Activated CD8-positive, alpha-beta T cell treated with anti-CD3 and anti-CD28 coated beads for 36 hours (primary cell): ENCODE data around the gene MATK. TPM values are rescaled to one million over a fixed set of nuclear protein-coding genes. Genes with fewer than 3 reads are reported as not detected.

Experiments
- ATAC-seq: fragments of 200-7000 bp; cut with Tn5 transposase; one replicate; pipeline ENCODE4 v1.10.0; 2021; ENCODE audit warnings: mild to moderate bottlenecking, moderate library complexity
- CTCF ChIA-PET: fragments of 350-600 bp; sonication (Branson Sonifier 250); formaldehyde crosslinking; loops from one replicate; lab custom pipeline; 2021; ENCODE audit warnings: antibody characterized with exemption; lab: Charles Lee
- POLR2A ChIA-PET: fragments of 350-600 bp; sonication (Branson Sonifier 250); formaldehyde crosslinking; loops from one replicate; lab custom pipeline; 2021; ENCODE audit warnings: antibody characterized with exemption; lab: Charles Lee
- DNase-seq: peaks from one replicate; pipeline ENCODE4 v3.0.0-alpha.2; 2020
- H3K27ac Mint-ChIP-seq: one replicate; pipeline ENCODE4 v1.8.0; 2021; ENCODE audit warnings: mild to moderate bottlenecking, mixed read lengths
- H3K27me3 Mint-ChIP-seq: one replicate; pipeline ENCODE4 v1.8.0; 2021; ENCODE audit warnings: mixed read lengths
- H3K36me3 Mint-ChIP-seq: one replicate; pipeline ENCODE4 v1.8.0; 2021; ENCODE audit warnings: low read depth, mixed read lengths
- H3K4me1 Mint-ChIP-seq: one replicate; pipeline ENCODE4 v1.8.0; 2021; ENCODE audit warnings: low read depth, mixed read lengths
- H3K4me3 Mint-ChIP-seq: one replicate; pipeline ENCODE4 v1.8.0; 2021; ENCODE audit warnings: mild to moderate bottlenecking, moderate library complexity, mixed read lengths
- H3K9me3 Mint-ChIP-seq: one replicate; pipeline ENCODE4 v1.8.0; 2021; ENCODE audit warnings: mixed read lengths
- intact Hi-C: fragments of 100-400 bp; cut with micrococcal nuclease; formaldehyde crosslinking; loops from one replicate; pipeline ENCODE4 v1.10.0; 2022
- total RNA-seq, 2 experiments: library from RNA; stranded (reverse); gene quantifications; one replicate each; pipeline ENCODE4 v1.2.3, GENCODE V29; 2021
- TF ChIP-seq, protein P1 (sequence below): fragments of 200-600 bp; IDR thresholded peaks from one replicate; pipeline ENCODE4 v1.8.0; 2022; ENCODE audit warnings: antibody characterized with exemption, mild to moderate bottlenecking

Gene MATK
- total RNA-seq, 2 experiments from 2014 or later: 37.6 to 39.6 TPM

DNA sequence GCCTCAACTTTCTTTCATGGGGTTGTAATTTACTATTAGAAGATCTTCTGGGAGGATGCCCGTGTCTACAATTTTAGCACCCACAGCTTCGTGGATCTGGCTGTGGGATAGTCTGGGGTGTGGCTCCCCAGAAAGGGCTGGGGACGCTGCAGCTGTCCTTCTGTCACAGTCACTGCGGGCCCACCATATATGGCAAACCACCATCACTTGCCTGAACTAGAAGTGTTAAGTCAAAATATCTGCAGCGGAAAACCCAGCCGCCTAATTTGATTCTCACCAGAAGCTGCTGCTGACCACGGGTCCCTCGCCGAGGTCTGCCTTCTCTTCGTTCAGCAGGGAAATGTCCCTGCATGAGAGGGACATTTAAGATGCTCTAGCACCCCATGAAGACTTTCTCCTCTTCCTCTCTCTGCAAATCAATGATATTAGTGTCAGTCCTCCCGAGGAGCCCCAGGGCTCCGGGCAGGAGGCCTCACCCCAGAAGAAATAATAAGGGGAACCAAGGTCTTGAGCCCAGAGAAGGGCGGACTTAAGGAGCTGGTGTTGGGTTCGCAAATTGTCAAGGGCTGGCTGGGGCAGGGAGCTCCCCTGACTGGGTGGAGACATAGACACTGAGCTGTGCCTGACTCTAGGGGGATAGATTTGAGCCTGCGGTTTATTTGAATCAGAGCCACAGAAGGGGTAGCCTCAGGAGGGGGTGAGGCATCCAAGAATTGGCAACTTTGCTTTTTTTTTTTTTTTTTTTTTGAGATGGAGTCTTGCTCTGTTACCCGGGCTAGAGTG is 3.0 kb upstream of the MATK start:
- Mint-ChIP-seq H3K27ac (peak overlapping the region; percentile 44), H3K4me3 (no peak overlapping the region)

DNA sequence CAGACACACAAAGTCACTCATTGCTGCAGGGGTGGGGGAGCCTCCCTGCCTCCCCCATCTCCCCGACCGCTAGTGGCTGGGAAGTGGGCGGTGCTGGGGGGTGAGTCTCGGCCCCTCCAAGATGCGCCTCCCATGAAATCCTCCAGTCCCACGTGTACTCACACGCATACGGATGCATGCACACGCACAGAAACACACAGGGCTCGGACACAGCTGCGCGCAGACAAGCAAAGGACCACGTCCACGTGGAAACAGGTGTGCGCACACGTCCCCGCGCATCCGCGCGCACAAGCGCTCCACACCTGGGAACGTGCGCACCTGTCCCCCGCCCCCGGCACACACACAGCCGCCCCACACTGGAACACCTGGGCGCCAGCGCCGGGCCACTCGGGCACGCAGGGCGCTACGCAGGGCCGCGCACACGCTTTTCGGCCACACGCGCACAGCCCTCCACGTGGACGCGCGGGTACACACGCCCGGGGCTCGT is 687 bp downstream of the MATK start:
- DNase-seq (peak; percentile 48), ATAC-seq (peak; percentile 25)
- POLR2A ChIA-PET: interaction anchor here (1.0 to 3.1 kb wide), 5 partner anchors 8 to 26 kb away, joined by 3 to 15 read pairs (median 5); partner anchors contain the start of gene MRPL54
- Mint-ChIP-seq H3K9me3 (peaks cover 17% of the 10 kb centered on the region), H3K4me3 (peak overlapping the region; percentile 84), H3K27me3 (no peaks in the 10 kb centered on the region), H3K27ac (peak overlapping the region; percentile 80), H3K4me1 (peaks cover 13% of the 10 kb centered on the region), H3K36me3 (peaks cover 33% of the 10 kb centered on the region)
- intact Hi-C loops: no loop called here
- TF ChIP-seq, protein P1, sequence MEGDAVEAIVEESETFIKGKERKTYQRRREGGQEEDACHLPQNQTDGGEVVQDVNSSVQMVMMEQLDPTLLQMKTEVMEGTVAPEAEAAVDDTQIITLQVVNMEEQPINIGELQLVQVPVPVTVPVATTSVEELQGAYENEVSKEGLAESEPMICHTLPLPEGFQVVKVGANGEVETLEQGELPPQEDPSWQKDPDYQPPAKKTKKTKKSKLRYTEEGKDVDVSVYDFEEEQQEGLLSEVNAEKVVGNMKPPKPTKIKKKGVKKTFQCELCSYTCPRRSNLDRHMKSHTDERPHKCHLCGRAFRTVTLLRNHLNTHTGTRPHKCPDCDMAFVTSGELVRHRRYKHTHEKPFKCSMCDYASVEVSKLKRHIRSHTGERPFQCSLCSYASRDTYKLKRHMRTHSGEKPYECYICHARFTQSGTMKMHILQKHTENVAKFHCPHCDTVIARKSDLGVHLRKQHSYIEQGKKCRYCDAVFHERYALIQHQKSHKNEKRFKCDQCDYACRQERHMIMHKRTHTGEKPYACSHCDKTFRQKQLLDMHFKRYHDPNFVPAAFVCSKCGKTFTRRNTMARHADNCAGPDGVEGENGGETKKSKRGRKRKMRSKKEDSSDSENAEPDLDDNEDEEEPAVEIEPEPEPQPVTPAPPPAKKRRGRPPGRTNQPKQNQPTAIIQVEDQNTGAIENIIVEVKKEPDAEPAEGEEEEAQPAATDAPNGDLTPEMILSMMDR: no peak
- CTCF ChIA-PET: interaction anchor here (2.6 to 3.4 kb wide), 2 partner anchors 33 to 37 kb away, joined by 12 to 13 read pairs; no protein-coding TSS in a partner anchor

More for the DNA sequence above, 3.0 kb upstream of the MATK start:
- peaks cover 11% of the 10 kb centered on the region for H3K4me1 Mint-ChIP-seq
- peaks cover 5% of the 10 kb centered on the region for H3K36me3 Mint-ChIP-seq
- H3K9me3 Mint-ChIP-seq: no peaks in the 10 kb centered on the region
- ChIA-PET POLR2A (interaction anchor here (0.6 to 1.5 kb wide), 4 partner anchors 16 to 193 kb away, joined by 3 to 4 read pairs (median 3); no protein-coding TSS in a partner anchor), CTCF (interaction anchor here (0.9 to 3.5 kb wide), 5 partner anchors 26 to 59 kb away, joined by 3 to 13 read pairs (median 3); partner anchors contain the start of genes APBA3 and MRPL54)
- H3K27me3 Mint-ChIP-seq: no peaks in the 10 kb centered on the region
- TF ChIP-seq, protein P1: no peak
- intact Hi-C loops: no loop called here
- DNase-seq (peak; percentile 51), ATAC-seq (peak; percentile 40)

DNA sequence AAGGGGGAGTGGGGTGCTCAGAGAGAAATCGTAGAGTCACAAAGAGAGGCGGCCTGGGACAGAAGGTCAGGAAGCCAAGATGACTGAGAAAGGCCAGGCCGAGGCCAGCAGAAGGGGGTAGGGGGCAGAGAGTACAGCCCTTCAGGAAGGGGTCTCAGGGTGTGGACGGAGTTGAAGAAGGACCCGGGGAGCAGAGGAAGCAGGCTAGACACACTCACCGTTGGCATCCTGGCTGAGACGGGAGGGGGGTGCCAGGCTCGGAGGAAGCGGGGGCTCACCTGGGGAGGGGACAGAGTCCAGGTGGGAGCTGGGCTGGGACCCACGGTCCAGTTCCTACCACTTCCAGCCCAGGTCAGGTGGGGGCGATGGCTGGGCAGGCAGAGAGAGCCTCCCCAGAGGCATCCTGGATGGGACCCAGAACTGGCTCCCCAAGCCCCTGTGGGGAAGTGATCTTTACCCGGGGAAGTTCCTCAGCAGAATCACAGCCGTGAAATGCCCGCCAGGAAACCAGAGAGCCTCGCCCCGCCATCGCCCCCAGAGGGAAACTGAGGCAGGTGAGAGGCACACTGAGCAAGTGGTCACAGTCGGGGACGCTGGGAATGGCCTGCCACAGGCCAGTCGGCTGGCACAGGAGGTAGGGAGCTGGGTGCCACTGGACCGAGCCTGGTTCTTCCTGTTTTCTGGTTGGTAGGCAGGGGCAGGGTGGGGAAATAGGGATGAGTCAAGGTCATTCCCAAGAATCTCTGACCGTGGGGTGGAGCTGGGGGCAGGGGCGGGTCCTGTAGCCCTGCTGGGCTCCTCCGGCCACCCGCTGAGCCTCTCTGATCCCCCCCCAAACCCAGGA is 1.4 kb downstream of the MATK start:
- TF ChIP-seq, protein P1: no peak
- peak overlapping the region; percentile 84 for H3K4me3 Mint-ChIP-seq
- ATAC-seq (no peak), DNase-seq (no peak)
- peaks cover 33% of the 10 kb centered on the region for H3K36me3 Mint-ChIP-seq
- ChIA-PET CTCF (interaction anchor here (1.0 to 3.4 kb wide), 6 partner anchors 13 to 64 kb away, joined by 3 to 15 read pairs (median 9); partner anchors contain the start of genes APBA3, MRPL54 and RAX2), POLR2A (interaction anchor here (1.0 to 3.1 kb wide), 6 partner anchors 9 to 33 kb away, joined by 3 to 15 read pairs (median 4); partner anchors contain the start of gene MRPL54)
- H3K4me1 Mint-ChIP-seq: peaks cover 13% of the 10 kb centered on the region
- H3K9me3 Mint-ChIP-seq: peaks cover 17% of the 10 kb centered on the region
- intact Hi-C loops: loop anchor here (5.0 kb wide), 1 partner anchor 37 kb away; no protein-coding TSS in a partner anchor
- H3K27ac Mint-ChIP-seq: peak overlapping the region; percentile 80
- H3K27me3 Mint-ChIP-seq: no peaks in the 10 kb centered on the region

DNA sequence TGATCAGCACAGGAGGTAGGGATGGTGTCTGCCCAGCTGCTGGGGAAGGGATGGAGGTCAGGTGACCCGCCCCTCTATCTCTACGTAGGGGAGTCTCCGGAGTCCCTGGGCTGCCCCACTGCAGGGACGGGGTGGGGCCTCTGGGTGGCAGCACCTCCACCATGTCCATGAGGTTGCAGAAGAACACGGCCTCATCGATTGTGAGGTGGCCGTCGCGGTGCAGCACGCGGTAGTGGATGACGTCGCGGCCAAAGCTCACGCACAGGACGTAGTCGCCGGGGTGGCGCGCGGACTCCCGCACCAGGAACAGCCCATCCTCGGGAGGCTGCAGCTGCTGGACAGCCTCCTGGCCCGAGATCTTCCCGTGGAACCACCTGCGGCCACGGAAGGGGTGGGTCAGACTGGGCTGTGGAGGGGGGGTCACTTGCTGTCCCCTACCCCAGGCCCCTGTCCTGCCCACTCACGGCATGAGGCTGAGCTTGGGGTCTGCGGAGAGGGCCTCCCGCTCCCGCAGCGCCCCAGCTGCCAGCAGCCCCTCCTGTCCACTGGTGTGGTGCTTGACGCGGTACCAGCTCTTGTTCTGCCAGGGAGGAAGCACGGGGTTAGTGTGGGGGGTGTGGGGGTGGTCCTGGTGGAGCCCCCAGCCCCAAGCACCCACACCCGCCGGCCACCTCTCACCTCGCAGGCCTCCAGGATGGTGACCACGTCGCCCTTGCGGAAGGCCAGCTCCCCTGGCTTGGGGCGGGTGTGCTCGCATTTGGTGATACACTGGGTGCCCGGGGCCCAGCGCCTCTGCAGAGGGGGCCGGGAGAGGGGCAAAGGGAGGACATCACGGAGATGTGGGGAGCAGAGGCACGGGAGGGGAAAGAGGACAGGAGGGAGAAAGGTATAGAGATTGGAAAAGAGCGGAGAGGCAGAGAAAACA is 2.3 kb downstream of the MATK start:
- ATAC-seq (peak; percentile 66), DNase-seq (peak; percentile 71)
- Mint-ChIP-seq H3K27ac (peak overlapping the region; percentile 55), H3K27me3 (no peaks in the 10 kb centered on the region), H3K9me3 (peaks cover 17% of the 10 kb centered on the region), H3K4me3 (peak overlapping the region; percentile 84), H3K4me1 (peaks cover 8% of the 10 kb centered on the region), H3K36me3 (peaks cover 33% of the 10 kb centered on the region)
- TF ChIP-seq, protein P1: peak; percentile 68
- intact Hi-C loops: loop anchor here (5.0 kb wide), 1 partner anchor 38 kb away; no protein-coding TSS in a partner anchor
- ChIA-PET POLR2A (interaction anchor here (1.3 to 3.1 kb wide), 4 partner anchors 9 to 34 kb away, joined by 3 to 15 read pairs (median 6); partner anchors contain the start of gene MRPL54), CTCF (interaction anchor here (1.0 to 3.4 kb wide), 7 partner anchors 13 to 86 kb away, joined by 3 to 15 read pairs (median 6); partner anchors contain the start of genes APBA3, MRPL54 and RAX2)
